Keratinocyte (primary cell): Measurements from ENCODE around the gene CNPPD1.

Source experiments
- EZH2 ChIP-seq: IDR thresholded peaks from one replicate; pipeline ENCODE4 v1.6.1; 2012; ENCODE audit warnings: inconsistent platforms, mild to moderate bottlenecking, low read length, moderate library complexity
- TF ChIP-seq, protein P1 (sequence below), 3 experiments: IDR thresholded peaks in 1 of 3; conservative IDR thresholded peaks in 1 of 3; optimal IDR thresholded peaks in 1 of 3; 2 replicates in 2 of 3; 3 replicates in 1 of 3; pipeline versions ENCODE3 to v1.5.1; 2011; ENCODE audit warnings: low read length in 3 of 3, mild to moderate bottlenecking in 3 of 3, moderate library complexity in 2 of 3, control low read depth in 1 of 3, inconsistent platforms in 1 of 3; ENCODE audit not compliant: insufficient read depth in 2 of 3; ENCODE audit errors: extremely low read depth in 1 of 3

DNA sequence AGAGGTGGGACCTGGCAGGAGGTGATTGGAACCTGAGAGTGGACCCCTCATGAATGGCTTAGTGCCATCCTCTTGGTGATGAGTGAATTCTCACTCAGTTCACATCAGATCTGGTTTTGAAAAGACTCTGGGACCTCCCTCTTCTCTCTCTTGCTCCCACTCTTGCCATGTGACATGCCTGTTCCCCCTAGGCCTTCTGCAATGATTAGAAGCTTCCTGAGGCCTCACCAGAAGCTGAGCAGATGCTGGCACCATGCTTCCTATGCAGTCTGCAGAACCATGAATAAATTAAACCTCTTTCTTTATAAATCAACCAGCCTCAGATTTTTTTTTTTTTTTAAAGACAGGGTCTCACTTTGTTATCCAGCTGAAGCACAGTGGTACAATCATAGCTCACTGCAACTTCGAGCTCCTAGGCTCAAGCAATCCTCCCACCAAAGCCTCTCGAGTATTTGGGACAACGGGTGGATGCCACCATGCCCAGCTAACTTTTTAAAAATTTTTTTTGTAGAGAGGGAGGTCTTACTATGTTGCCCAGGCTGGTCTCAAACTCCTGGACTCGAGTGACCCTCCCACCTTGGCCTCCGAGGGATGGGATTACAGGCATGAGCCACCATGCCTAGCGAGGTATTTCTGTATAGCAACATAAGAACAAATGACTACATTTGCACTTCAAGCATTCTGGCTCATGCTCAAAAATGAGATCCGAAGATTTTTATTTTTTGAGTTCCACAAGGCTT lies 27.9 kb upstream of the CNPPD1 start:
- TF ChIP-seq, protein P1, sequence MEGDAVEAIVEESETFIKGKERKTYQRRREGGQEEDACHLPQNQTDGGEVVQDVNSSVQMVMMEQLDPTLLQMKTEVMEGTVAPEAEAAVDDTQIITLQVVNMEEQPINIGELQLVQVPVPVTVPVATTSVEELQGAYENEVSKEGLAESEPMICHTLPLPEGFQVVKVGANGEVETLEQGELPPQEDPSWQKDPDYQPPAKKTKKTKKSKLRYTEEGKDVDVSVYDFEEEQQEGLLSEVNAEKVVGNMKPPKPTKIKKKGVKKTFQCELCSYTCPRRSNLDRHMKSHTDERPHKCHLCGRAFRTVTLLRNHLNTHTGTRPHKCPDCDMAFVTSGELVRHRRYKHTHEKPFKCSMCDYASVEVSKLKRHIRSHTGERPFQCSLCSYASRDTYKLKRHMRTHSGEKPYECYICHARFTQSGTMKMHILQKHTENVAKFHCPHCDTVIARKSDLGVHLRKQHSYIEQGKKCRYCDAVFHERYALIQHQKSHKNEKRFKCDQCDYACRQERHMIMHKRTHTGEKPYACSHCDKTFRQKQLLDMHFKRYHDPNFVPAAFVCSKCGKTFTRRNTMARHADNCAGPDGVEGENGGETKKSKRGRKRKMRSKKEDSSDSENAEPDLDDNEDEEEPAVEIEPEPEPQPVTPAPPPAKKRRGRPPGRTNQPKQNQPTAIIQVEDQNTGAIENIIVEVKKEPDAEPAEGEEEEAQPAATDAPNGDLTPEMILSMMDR (optimal IDR thresholded peaks at IDR 0.05 in 1 of 3, IDR thresholded peaks at IDR 0.05 in 1 of 3, conservative IDR thresholded peaks at IDR 0.05 in 1 of 3; ENCODE audit: extremely low read depth in 1 of 3, insufficient read depth in 2 of 3, low read length in 3 of 3): no peak
- no peak for TF ChIP-seq EZH2
